ENCODE measurements around the gene MBTD1. TPM values are rescaled to one million over a fixed set of nuclear protein-coding genes. Genes with fewer than 3 reads are reported as not detected.

The MBTD1 gene
- total and polyA plus RNA-seq, 2 of the 8 experiments (the other 6 are each of a cell fraction or from before 2014, with no cell fraction given), result 20.3 to 51.4 TPM

DNA sequence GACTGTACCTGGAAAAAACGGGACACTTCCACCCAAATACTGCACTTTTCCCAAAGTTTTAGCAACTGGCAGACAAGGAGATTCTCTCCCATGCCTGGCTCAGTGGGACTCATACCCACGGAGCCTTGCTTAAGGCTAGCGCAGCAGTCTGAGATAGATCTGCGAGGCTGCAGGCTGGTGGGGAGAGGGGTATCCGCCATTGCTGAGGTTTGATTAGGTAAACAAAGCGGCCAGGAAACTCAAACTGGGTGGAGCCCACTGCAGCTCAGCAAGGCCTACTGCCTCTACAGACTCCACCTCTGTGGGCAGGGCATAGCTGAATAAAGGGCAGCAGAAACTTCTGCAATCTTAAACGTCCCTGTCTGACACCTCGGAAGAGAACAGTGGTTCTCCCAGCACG lies 45.3 kb upstream of the MBTD1 start (continued):
- TF ChIP-seq, protein P1, sequence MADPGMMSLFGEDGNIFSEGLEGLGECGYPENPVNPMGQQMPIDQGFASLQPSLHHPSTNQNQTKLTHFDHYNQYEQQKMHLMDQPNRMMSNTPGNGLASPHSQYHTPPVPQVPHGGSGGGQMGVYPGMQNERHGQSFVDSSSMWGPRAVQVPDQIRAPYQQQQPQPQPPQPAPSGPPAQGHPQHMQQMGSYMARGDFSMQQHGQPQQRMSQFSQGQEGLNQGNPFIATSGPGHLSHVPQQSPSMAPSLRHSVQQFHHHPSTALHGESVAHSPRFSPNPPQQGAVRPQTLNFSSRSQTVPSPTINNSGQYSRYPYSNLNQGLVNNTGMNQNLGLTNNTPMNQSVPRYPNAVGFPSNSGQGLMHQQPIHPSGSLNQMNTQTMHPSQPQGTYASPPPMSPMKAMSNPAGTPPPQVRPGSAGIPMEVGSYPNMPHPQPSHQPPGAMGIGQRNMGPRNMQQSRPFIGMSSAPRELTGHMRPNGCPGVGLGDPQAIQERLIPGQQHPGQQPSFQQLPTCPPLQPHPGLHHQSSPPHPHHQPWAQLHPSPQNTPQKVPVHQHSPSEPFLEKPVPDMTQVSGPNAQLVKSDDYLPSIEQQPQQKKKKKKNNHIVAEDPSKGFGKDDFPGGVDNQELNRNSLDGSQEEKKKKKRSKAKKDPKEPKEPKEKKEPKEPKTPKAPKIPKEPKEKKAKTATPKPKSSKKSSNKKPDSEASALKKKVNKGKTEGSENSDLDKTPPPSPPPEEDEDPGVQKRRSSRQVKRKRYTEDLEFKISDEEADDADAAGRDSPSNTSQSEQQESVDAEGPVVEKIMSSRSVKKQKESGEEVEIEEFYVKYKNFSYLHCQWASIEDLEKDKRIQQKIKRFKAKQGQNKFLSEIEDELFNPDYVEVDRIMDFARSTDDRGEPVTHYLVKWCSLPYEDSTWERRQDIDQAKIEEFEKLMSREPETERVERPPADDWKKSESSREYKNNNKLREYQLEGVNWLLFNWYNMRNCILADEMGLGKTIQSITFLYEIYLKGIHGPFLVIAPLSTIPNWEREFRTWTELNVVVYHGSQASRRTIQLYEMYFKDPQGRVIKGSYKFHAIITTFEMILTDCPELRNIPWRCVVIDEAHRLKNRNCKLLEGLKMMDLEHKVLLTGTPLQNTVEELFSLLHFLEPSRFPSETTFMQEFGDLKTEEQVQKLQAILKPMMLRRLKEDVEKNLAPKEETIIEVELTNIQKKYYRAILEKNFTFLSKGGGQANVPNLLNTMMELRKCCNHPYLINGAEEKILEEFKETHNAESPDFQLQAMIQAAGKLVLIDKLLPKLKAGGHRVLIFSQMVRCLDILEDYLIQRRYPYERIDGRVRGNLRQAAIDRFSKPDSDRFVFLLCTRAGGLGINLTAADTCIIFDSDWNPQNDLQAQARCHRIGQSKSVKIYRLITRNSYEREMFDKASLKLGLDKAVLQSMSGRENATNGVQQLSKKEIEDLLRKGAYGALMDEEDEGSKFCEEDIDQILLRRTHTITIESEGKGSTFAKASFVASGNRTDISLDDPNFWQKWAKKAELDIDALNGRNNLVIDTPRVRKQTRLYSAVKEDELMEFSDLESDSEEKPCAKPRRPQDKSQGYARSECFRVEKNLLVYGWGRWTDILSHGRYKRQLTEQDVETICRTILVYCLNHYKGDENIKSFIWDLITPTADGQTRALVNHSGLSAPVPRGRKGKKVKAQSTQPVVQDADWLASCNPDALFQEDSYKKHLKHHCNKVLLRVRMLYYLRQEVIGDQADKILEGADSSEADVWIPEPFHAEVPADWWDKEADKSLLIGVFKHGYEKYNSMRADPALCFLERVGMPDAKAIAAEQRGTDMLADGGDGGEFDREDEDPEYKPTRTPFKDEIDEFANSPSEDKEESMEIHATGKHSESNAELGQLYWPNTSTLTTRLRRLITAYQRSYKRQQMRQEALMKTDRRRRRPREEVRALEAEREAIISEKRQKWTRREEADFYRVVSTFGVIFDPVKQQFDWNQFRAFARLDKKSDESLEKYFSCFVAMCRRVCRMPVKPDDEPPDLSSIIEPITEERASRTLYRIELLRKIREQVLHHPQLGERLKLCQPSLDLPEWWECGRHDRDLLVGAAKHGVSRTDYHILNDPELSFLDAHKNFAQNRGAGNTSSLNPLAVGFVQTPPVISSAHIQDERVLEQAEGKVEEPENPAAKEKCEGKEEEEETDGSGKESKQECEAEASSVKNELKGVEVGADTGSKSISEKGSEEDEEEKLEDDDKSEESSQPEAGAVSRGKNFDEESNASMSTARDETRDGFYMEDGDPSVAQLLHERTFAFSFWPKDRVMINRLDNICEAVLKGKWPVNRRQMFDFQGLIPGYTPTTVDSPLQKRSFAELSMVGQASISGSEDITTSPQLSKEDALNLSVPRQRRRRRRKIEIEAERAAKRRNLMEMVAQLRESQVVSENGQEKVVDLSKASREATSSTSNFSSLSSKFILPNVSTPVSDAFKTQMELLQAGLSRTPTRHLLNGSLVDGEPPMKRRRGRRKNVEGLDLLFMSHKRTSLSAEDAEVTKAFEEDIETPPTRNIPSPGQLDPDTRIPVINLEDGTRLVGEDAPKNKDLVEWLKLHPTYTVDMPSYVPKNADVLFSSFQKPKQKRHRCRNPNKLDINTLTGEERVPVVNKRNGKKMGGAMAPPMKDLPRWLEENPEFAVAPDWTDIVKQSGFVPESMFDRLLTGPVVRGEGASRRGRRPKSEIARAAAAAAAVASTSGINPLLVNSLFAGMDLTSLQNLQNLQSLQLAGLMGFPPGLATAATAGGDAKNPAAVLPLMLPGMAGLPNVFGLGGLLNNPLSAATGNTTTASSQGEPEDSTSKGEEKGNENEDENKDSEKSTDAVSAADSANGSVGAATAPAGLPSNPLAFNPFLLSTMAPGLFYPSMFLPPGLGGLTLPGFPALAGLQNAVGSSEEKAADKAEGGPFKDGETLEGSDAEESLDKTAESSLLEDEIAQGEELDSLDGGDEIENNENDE (IDR thresholded peaks at IDR 0.05; ENCODE audit: insufficient replicate concordance, low read length), result no peak
- TF ChIP-seq SUZ12 (IDR thresholded peaks at IDR 0.05; ENCODE audit: low read length), result no peak
- no peak for TF ChIP-seq KDM1A (IDR thresholded peaks at IDR 0.05; ENCODE audit: borderline replicate concordance, low read length)
- no peak for TF ChIP-seq CHD1 (IDR thresholded peaks at IDR 0.05; ENCODE audit: low read depth, low read length)
- TF ChIP-seq SP2 (IDR thresholded peaks at IDR 0.05; ENCODE audit: low read length), result no peak
- no peak for TF ChIP-seq JUN (IDR thresholded peaks at IDR 0.05; ENCODE audit: low read depth, low read length)
- TF ChIP-seq GABPA (IDR thresholded peaks at IDR 0.05; ENCODE audit: borderline replicate concordance, insufficient read depth, low read length), result no peak
- no peak for TF ChIP-seq NRF1 (IDR thresholded peaks at IDR 0.05; ENCODE audit: low read depth, low read length)
- no peak for TF ChIP-seq PHF8 (conservative IDR thresholded peaks at IDR 0.05; ENCODE audit: low read depth, low read length)
- TF ChIP-seq KDM5A (IDR thresholded peaks at IDR 0.05; ENCODE audit: low read length), result no peak
- TF ChIP-seq SAP30 (IDR thresholded peaks at IDR 0.05; ENCODE audit: insufficient read depth, insufficient replicate concordance, low read length), result no peak
- no peak for TF ChIP-seq TAF7 (optimal IDR thresholded peaks at IDR 0.05; ENCODE audit: borderline replicate concordance, low read depth, low read length)
